PC-9 (cell line): Measurements from ENCODE around the gene PEX11G. TPM values are rescaled to one million over a fixed set of nuclear protein-coding genes. Genes with fewer than 3 reads are reported as not detected.

Experiments
- BruUV-seq: library from RNA; stranded (reverse); fragments of 400-500 nt; replicated peaks from 2 replicates; lab custom pipeline; 2021; lab: Mats Ljungman, UMichigan
- CTCF ChIA-PET: fragments of 300-600 bp; sonication (Branson Sonifier 250); formaldehyde crosslinking; loops from one replicate; lab custom pipeline; 2022; ENCODE audit warnings: antibody characterized with exemption; lab: Charles Lee
- POLR2A ChIA-PET: fragments of 300-600 bp; sonication (Branson Sonifier 250); formaldehyde crosslinking; loops from one replicate; lab custom pipeline; 2022; ENCODE audit warnings: antibody characterized with exemption; ENCODE audit not compliant: unreplicated experiment; lab: Charles Lee
- DNase-seq, 2 experiments: peaks; one replicate each; pipeline versions ENCODE4 v3.0.0 to v3.0.0-alpha.2; 2015 to 2022; ENCODE audit warnings: mixed read lengths in 1 of 2
- H2AFZ ChIP-seq: fragments of 200-600 bp; sonication (generic); 2 replicates; pipeline ENCODE4 v1.8.1; 2017; ENCODE audit warnings: antibody characterized with exemption
- H3F3A ChIP-seq: fragments of 200-600 bp; sonication (generic); 2 replicates; pipeline ENCODE4 v1.8.1; 2017; ENCODE audit warnings: antibody characterized with exemption, mild to moderate bottlenecking, low read depth; ENCODE audit not compliant: insufficient read depth
- H3K27ac ChIP-seq: fragments of 200-600 bp; sonication (generic); 2 replicates; pipeline ENCODE4 v1.6.1; 2016; ENCODE audit warnings: mixed run types
- H3K27me3 ChIP-seq: fragments of 200-600 bp; sonication (generic); 2 replicates; pipeline ENCODE4 v1.6.1; 2016; ENCODE audit warnings: low read depth, mixed run types; ENCODE audit not compliant: insufficient read depth
- H3K36me3 ChIP-seq: fragments of 200-600 bp; sonication (generic); 2 replicates; pipeline ENCODE4 v1.6.1; 2016; ENCODE audit warnings: low read depth, mixed run types
- H3K4me1 ChIP-seq: fragments of 200-600 bp; sonication (generic); replicated peaks from 2 replicates; pipeline ENCODE4 v1.6.1; 2016; ENCODE audit warnings: mixed run types; ENCODE audit not compliant: insufficient read depth
- H3K4me2 ChIP-seq: fragments of 200-600 bp; sonication (generic); 2 replicates; pipeline ENCODE4 v1.6.1; 2017; ENCODE audit warnings: mixed run types
- H3K4me3 ChIP-seq: fragments of 200-600 bp; sonication (generic); 2 replicates; pipeline ENCODE4 v1.6.1; 2016; ENCODE audit warnings: mixed run types
- H3K79me2 ChIP-seq: fragments of 200-600 bp; sonication (generic); 2 replicates; pipeline ENCODE4 v1.6.1; 2017; ENCODE audit warnings: low read depth, mixed run types
- H3K9me2 ChIP-seq: fragments of 200-600 bp; sonication (generic); 2 replicates; pipeline ENCODE4 v1.8.1; 2017; ENCODE audit warnings: mild to moderate bottlenecking; ENCODE audit not compliant: insufficient read depth
- H3K9me3 ChIP-seq: fragments of 200-600 bp; sonication (generic); 2 replicates; pipeline ENCODE4 v1.8.1; 2016; ENCODE audit warnings: low read depth; ENCODE audit not compliant: insufficient read depth
- H4K20me1 ChIP-seq: fragments of 200-600 bp; sonication (generic); 2 replicates; pipeline ENCODE4 v1.8.1; 2017; ENCODE audit not compliant: insufficient read depth
- EZH2 ChIP-seq: fragments of 200-600 bp; sonication (generic); IDR thresholded peaks from 2 replicates; pipeline ENCODE4 v1.8.0; 2017; ENCODE audit warnings: antibody characterized with exemption, low read depth
- intact Hi-C: fragments of 100-400 bp; cut with micrococcal nuclease; formaldehyde crosslinking; loops from one replicate; pipeline ENCODE4 v1.10.0; 2022; ENCODE audit not compliant: unreplicated experiment
- total RNA-seq: library from RNA; stranded (reverse); gene quantifications from 2 replicates; pipeline ENCODE4 v1.2.3, GENCODE V29; 2021
- TF ChIP-seq, protein P1 (sequence below): fragments of 200-600 bp; sonication (generic); conservative IDR thresholded peaks from 2 replicates; pipeline ENCODE4 v1.6.1; 2017; ENCODE audit warnings: mixed run types, antibody characterized with exemption, mild to moderate bottlenecking, moderate library complexity

Gene PEX11G
- total RNA-seq, 1 experiment from 2014 or later, result 10.5 TPM

DNA sequence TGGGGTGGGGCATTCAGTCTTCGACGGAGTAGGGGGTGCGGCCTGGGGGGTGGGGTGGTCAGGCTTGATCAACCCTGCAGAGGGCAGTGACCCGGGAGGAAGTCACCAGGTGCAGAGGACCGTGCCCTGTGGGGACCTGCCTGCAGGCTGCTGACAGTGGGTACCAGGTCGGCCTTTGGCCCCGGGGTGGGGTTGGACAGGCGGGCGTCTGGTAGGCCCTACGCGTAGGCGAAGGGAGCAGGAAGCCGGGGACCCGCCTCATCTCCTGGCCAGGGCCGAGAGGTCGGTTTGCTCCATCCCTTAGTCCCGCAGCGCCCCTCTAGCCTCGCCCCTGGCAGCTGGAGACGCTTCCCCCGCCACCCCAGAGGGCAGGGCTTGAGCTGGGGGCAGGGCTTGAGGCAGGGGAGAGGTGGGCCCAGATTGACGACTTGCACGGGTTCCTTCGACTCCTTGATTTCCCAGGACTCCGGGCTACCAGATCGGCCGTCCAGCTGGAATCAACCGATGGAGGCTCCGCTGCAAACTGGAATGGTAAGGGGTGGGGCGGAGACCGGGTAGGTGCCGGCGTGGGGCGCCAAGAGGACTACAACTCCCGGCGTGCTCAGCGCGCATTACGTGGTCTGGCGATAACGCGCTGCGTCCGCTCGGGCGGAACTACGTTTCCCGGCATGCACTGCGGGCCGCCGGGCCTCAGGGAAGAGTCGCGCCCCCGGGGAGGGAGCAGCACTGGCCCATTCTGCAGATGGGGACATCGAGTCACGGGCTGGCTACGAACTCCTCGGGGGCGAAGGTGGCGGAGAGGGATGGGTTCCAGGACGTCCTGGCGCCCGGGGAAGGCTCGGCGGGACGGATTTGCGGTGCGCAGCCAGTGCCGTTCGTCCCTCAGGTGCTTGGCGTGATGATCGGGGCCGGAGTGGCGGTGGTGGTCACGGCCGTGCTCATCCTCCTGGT lies 46.5 kb upstream of the PEX11G start, which contains the start of gene PNPLA6:
Gene PNPLA6, plus strand, starts transcription at position 671 of the 951 bp plus-strand sequence. Its CDS starts 72 bp downstream, at position 743.
- no peaks in the 10 kb centered on the region for H3K9me2 ChIP-seq
- H3K4me1 ChIP-seq, result peaks cover 9% of the 10 kb centered on the region
- peak within 1 kb of the TSS; percentile 83 for H3K4me3 ChIP-seq
- peak within 1 kb of the TSS; percentile 76; the same call in 1 of the 2 replicates for H3K27ac ChIP-seq
- no TSS peak for BruUV-seq
- no peaks in the 10 kb centered on the region for H3K27me3 ChIP-seq
- no peaks in the 10 kb centered on the region; the same call in 1 of the 2 replicates for H3K36me3 ChIP-seq
- H3K9me3 ChIP-seq, result no peaks in the 10 kb centered on the region
- CTCF ChIA-PET, result no interaction called here
- no peaks in the 10 kb centered on the region for H3K79me2 ChIP-seq
- peak; percentile 87 to 92 for DNase-seq
- H3K4me2 ChIP-seq, result peak within 1 kb of the TSS; percentile 100
- no peaks in the 10 kb centered on the region for H4K20me1 ChIP-seq
- TF ChIP-seq, protein P1, sequence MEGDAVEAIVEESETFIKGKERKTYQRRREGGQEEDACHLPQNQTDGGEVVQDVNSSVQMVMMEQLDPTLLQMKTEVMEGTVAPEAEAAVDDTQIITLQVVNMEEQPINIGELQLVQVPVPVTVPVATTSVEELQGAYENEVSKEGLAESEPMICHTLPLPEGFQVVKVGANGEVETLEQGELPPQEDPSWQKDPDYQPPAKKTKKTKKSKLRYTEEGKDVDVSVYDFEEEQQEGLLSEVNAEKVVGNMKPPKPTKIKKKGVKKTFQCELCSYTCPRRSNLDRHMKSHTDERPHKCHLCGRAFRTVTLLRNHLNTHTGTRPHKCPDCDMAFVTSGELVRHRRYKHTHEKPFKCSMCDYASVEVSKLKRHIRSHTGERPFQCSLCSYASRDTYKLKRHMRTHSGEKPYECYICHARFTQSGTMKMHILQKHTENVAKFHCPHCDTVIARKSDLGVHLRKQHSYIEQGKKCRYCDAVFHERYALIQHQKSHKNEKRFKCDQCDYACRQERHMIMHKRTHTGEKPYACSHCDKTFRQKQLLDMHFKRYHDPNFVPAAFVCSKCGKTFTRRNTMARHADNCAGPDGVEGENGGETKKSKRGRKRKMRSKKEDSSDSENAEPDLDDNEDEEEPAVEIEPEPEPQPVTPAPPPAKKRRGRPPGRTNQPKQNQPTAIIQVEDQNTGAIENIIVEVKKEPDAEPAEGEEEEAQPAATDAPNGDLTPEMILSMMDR, result no peak
- no peak for TF ChIP-seq EZH2
- POLR2A ChIA-PET, result interaction anchor here (0.7 kb wide), 1 partner anchor 400 kb away, joined by 6 read pairs; no protein-coding TSS in a partner anchor
- H2AFZ ChIP-seq, result peak within 1 kb of the TSS; percentile 85
- H3F3A ChIP-seq, result peaks cover 16% of the 10 kb centered on the region; the same call in 1 of the 2 replicates
- intact Hi-C loops, result loop anchor here (2.0 to 10.0 kb wide), 3 partner anchors 75 to 181 kb away; no protein-coding TSS in a partner anchor

DNA sequence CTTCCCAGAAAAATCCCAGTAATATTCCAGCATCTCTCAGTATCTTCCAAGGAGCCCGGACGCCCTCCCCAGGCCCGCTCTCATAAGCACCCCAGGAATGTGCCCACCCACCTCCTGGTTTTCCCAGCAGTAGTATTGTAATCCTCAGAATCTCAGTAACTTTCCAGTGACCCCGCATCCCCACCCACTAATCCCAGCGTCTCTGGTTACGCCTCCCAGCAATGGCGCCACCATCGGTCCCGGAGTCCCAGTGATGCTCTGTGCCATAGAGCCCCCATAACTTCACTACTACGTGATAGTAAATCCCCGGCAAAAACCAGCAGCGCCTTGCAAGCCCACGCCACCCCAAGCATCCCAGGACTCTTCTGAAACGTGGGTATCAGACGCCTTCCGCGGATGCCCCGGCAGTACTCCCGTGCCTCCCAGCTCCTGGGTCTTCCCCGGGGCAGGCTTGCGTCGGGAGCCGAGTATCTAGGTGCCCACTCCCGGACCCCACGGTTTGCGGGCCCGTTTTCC lies 45.8 kb upstream of the PEX11G start:
- no peaks in the 10 kb centered on the region for H3K79me2 ChIP-seq
- TSS peak; percentile 34 for BruUV-seq

More for the DNA sequence above, 45.8 kb upstream of the PEX11G start:
- Histone ChIP-seq H3K4me1 (peaks cover 9% of the 10 kb centered on the region), H2AFZ (peak overlapping the region; percentile 85), H4K20me1 (no peaks in the 10 kb centered on the region), H3K4me2 (peak overlapping the region; percentile 100), H3K4me3 (peak overlapping the region; percentile 83), H3K9me2 (no peaks in the 10 kb centered on the region), H3F3A (peaks cover 16% of the 10 kb centered on the region; the same call in 1 of the 2 replicates), H3K27ac (peak overlapping the region; percentile 76), H3K9me3 (no peaks in the 10 kb centered on the region), H3K27me3 (no peaks in the 10 kb centered on the region), H3K36me3 (no peaks in the 10 kb centered on the region; the same call in 1 of the 2 replicates)
- CTCF ChIA-PET, result interaction anchor here (0.6 kb wide), 1 partner anchor 137 kb away, joined by 5 read pairs; no protein-coding TSS in a partner anchor
- intact Hi-C loops, result loop anchor here (1.0 to 10.0 kb wide), 4 partner anchors 12 to 180 kb away; partner anchors contain the start of gene MCOLN1
- POLR2A ChIA-PET, result interaction anchor here (0.7 kb wide), 1 partner anchor 399 kb away, joined by 6 read pairs; no protein-coding TSS in a partner anchor
- TF ChIP-seq, protein P1, result no peak
- TF ChIP-seq EZH2, result no peak
- DNase-seq, result peak; percentile 66 to 69
